Measurements from ENCODE around the gene GPR171.
A peak's percentile ranks its signal among the peaks of the same experiment; 100 is the strongest.
"Not testable (repeated sequence)": the region's sequence is repeated elsewhere in the genome, so short reads cannot be mapped to it uniquely, and the experiment has no call there.

GPR171 gene

GRCh38 chr3:151203051-151203420 is at the start of gene GPR171:
TSS of gene GPR171 (minus strand) at chr3:151203216. CDS start at chr3:151199386, 3,830 bp downstream.
- peak; percentile 78 for DNase-seq

- no peak for DNase-seq
Measured at GRCh38 chr3:151248772-151249337, 45.8 kb upstream of the GPR171 start.

GRCh38 chr3:151242006-151242405 is 39.0 kb upstream of the GPR171 start:
- not testable (repeated sequence) for DNase-seq

GRCh38 chr3:151236736-151237135 is 33.7 kb upstream of the GPR171 start:
- no peak for DNase-seq

- DNase-seq, result no peak
Measured at GRCh38 chr3:151236316-151236715, 33.3 kb upstream of the GPR171 start.

- DNase-seq, result no peak
Measured at GRCh38 chr3:151234825-151235224, 31.8 kb upstream of the GPR171 start.

- DNase-seq, result no peak
Measured at GRCh38 chr3:151232991-151233390, 30.0 kb upstream of the GPR171 start.

- DNase-seq, result not testable (repeated sequence)
Measured at GRCh38 chr3:151232403-151232802, 29.4 kb upstream of the GPR171 start.

GRCh38 chr3:151230646-151231045 is 27.6 kb upstream of the GPR171 start:
- no peak for DNase-seq

- no peak for DNase-seq
Measured at GRCh38 chr3:151228666-151229040, 25.6 kb upstream of the GPR171 start.

- peak; percentile 90 for DNase-seq
Measured at GRCh38 chr3:151227807-151228665, 25.0 kb upstream of the GPR171 start.

GRCh38 chr3:151227266-151227806 is 24.3 kb upstream of the GPR171 start:
- DNase-seq, result no peak

- no peak for DNase-seq
Measured at GRCh38 chr3:151226825-151227224, 23.8 kb upstream of the GPR171 start.

GRCh38 chr3:151226088-151226563 is 23.1 kb upstream of the GPR171 start:
- no peak for DNase-seq

GRCh38 chr3:151225040-151225975 is 22.3 kb upstream of the GPR171 start:
- no peak for DNase-seq

GRCh38 chr3:151224268-151224866 is 21.4 kb upstream of the GPR171 start:
- DNase-seq, result no peak

GRCh38 chr3:151219056-151219455 is 16.0 kb upstream of the GPR171 start:
- DNase-seq, result no peak

GRCh38 chr3:151218136-151218535 is 15.1 kb upstream of the GPR171 start:
- DNase-seq, result no peak

- no peak for DNase-seq
Measured at GRCh38 chr3:151216641-151217607, 13.9 kb upstream of the GPR171 start.

- no peak for DNase-seq
Measured at GRCh38 chr3:151214459-151214858, 11.4 kb upstream of the GPR171 start.

- DNase-seq, result no peak
Measured at GRCh38 chr3:151213881-151214280, 10.9 kb upstream of the GPR171 start.

Data from activated CD8-positive, alpha-beta memory T cell treated with anti-CD3 and anti-CD28 coated beads for 24 hours (primary cell).